HG03520 (cell line): ENCODE results near the gene ANTKMT.

Source experiments
- ATAC-seq: cut with Tn5 transposase; IDR thresholded peaks from one replicate; pipeline ENCODE4 v1.9.1; 2021; ENCODE audit warnings: mild to moderate bottlenecking, moderate library complexity; ENCODE audit not compliant: unreplicated experiment

Gene ANTKMT

DNA sequence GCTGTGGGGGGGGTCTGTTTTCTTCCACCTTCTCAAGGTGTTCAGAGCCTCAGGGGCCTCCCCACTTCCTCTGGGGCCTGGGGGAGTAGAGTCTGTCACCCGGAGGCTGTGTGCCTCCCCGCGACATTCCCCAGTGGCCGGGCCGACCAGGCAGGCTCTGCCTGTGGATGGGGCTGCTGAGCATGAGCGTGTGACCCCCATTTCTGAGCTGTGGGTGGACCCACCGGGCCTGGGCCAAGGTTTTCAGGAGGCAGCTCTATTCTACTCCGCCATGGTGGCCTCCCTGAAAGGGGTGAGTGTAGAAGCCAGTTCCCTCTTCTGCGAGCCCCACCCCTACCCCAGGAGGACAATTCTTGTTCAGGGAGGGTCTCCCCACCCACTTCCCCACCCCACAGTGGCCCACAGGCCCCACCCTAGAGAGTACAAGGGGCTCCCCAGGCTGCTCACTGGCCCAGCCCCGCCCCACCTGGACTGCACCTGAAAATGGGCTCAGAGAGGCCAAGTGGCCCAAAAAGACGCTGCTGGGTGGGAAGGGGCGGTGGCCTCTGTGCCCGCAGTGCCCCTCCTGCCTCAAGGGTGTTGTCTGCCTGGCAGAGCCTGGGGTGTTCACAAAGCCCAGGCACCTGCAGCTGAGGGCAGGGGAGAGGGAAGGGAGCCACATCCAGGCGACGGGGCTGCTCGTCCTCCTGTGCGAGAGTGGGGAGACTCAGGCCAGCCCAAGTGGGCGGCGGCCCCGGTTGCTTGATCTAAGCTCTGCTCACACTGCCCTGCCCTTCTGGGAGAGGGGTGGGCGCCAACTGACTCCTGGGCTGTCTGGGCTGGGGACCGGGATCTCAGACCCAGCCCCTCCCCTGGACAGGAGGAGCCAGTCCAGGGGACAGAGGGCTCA lies 40.9 kb downstream of the ANTKMT start:
- no peak for ATAC-seq

DNA sequence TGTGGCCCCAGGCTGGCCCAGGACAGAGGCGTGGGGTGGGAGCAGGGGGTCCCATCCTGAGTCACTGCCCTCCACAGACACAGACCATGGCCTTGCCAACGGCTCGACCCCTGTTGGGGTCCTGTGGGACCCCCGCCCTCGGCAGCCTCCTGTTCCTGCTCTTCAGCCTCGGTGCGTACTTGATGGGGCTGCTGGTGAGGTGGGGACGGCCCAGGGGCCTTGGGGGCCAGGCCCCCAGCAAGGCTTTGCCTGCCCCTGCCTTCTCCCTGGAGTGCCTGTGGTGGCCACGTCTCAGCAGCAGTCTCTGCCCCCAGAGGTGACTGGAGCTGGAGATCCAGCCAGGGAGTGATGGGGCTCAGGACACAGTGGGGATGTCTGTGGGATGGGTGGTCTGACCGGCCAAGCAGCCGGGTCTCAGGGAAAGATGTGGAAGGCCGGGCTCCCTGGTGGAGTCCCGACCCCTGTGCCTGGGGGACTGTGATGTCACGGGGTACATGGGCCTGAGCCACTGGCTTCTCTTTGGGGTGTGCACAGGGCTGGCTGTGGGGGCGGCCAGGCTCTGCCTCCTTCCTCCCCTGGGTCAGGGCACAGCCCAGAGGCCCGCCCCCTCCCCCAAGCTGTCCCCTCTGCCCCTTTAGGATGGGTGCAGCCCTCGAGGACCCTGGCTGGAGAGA lies 41.8 kb downstream of the ANTKMT start:
- ATAC-seq = no peak

- no peak for ATAC-seq
These were observed 42.6 kb downstream of the ANTKMT start for GRCh38 chr16:763369-764183.

DNA sequence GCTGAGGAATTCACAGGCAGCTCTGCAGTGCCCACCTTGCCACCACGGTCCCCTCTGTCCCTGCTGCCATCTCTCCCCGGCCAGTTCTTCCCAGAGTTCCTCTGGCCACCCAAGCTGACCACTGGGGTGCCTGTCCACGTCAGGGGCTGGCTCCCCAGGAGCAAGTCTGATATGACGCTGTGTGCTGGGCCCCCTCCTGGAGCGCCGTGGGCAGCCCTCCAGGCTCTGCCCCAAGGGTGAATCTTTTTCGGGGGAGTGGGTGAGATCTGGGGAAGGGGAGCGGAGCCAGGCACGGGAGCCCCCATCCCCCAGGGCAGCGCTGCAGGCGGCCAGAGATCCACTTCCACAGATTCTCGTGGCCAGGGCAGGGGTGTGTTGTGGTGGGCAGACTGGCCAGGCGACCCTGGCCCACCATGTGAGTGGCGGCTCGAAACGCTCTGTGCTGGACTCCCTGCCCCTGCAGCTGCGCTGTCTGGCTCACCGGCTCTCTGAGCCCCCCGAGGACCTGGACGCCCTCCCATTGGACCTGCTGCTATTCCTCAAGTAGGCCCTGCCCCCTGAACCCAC lies 43.3 kb downstream of the ANTKMT start:
- no peak for ATAC-seq

- no peak for ATAC-seq
These were observed 44.0 kb downstream of the ANTKMT start for GRCh38 chr16:764848-765487.

DNA sequence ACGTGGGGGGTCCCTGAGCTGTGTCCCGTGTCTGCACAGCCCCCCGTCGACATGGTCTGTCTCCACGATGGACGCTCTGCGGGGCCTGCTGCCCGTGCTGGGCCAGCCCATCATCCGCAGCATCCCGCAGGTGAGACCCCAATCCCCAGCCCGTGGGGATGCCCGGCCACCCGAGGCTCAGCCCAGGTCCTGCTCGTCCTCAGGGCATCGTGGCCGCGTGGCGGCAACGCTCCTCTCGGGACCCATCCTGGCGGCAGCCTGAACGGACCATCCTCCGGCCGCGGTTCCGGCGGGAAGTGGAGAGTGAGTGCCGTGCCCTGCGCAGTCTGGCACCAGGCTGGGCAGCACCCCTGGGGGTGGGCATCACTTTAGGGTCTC lies 44.5 kb downstream of the ANTKMT start:
- ATAC-seq = no peak

DNA sequence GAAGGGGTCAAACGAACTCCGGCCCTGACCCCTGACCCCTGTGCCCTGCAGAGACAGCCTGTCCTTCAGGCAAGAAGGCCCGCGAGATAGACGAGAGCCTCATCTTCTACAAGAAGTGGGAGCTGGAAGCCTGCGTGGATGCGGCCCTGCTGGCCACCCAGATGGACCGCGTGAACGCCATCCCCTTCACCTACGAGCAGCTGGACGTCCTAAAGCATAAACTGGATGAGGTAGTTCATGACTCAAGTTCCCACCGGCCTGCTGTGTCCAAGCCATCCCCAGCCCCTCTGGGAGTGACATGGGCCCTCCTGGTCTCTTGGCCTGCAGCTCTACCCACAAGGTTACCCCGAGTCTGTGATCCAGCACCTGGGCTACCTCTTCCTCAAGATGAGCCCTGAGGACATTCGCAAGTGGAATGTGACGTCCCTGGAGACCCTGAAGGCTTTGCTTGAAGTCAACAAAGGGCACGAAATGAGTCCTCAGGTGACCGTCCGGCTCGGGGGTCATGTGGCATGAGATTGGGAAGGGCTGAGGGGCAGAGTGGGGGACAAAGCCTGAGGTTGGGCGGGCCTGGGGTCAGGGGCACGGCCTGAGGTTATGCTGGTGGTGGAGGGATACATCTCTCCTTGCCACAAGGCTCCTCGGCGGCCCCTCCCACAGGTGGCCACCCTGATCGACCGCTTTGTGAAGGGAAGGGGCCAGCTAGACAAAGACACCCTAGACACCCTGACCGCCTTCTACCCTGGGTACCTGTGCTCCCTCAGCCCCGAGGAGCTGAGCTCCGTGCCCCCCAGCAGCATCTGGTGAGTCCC lies 45.3 kb downstream of the ANTKMT start:
- ATAC-seq = no peak

GRCh38 chr16:766820-767640 lies 46.1 kb downstream of the ANTKMT start:
- ATAC-seq = no peak

GRCh38 chr16:767743-768235 lies 46.8 kb downstream of the ANTKMT start:
- ATAC-seq = no peak

GRCh38 chr16:768428-768827 lies 47.5 kb downstream of the ANTKMT start:
- no peak for ATAC-seq

DNA sequence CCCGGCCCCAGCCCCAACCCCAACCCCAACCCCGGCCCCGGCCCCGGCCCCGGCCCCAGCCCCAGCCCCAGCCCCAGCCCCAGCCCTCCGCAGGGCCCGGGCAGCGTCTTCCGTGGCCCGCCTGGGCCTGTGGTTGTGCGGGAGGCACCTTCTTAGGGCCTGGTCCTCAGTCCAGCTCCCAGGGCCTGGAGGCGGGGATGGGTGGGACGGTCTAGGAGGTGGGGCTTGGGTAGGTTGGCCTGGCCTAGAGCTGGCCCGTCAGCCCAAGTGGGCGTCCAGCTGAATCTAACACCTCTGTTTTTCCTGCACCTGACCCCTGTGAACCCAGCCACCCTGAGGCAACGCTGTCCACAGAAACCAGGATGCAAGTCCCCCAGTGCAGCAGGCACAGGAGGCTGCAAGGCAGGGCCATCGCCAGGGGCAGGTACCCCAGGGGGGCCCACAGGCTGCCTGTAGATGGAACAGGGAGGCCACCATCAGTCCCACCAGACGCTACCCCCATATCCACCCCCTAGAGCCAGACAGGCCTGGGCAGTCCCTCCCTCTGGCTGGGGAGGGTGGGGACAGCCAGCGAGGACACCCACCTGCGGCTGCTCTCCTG lies 48.3 kb downstream of the ANTKMT start:
- ATAC-seq = no peak

DNA sequence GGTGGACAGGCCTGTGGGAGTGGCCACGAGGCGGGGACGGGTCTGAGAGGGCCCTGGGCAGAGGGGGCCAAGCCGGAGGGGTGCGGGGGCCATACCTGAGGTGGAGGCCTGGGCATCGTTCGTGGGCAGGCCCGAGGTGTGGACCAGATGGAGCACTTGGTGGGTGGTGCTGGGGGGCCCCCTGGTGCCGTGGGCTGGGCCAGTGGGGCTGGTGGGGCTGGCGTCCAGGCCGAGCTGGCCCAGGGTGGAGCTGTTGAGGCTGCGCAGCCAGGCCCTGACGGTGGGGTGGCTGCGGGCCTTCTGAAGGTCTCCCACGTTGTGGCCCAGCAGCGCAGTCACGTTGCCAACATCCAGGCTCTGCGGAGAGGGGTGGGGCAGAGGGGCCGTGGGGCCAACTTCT lies 49.0 kb downstream of the ANTKMT start:
- no peak for ATAC-seq

DNA sequence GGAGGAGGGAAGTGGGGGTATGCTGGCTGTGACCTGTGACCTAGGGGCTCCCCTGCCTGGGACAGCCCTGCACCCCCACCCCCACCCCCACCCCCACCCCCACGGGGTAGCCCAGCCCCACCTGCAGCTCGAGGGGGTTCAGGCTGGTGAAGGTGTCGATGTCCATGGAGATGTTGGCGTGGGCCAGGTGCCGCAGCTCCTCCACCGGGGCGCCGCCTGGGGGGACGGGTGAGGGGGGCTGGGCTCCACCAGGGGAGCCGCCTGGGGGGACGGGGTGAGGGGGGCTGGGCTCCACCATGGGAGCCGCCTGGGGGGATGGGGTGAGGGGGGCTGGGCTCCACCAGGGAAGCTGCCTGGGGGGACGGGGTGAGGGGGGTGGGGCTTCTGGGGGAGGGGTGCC lies 49.5 kb downstream of the ANTKMT start:
- no peak for ATAC-seq
